Measurements from ENCODE around the gene SERPINB8.

DNA sequence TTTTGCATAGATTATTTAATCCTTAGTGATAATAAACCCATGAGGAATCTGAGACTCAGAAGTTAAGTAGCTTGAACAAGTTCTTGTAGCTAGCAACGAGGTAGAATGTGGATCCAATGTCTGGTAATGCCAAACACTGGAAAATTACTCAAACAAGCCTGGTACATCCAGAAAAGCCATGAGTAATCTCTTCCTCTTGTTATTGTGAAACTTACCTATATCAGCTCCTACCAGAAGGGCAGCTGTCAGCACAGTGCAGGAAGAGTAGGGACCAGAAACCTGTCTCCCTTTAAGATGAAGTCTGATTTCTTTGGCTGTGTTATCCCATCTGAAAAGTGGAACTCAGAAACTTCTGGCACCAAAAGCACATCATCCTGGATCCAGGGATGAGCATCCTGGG is 7.7 kb upstream of the SERPINB8 start:
- TF ChIP-seq, protein P1, sequence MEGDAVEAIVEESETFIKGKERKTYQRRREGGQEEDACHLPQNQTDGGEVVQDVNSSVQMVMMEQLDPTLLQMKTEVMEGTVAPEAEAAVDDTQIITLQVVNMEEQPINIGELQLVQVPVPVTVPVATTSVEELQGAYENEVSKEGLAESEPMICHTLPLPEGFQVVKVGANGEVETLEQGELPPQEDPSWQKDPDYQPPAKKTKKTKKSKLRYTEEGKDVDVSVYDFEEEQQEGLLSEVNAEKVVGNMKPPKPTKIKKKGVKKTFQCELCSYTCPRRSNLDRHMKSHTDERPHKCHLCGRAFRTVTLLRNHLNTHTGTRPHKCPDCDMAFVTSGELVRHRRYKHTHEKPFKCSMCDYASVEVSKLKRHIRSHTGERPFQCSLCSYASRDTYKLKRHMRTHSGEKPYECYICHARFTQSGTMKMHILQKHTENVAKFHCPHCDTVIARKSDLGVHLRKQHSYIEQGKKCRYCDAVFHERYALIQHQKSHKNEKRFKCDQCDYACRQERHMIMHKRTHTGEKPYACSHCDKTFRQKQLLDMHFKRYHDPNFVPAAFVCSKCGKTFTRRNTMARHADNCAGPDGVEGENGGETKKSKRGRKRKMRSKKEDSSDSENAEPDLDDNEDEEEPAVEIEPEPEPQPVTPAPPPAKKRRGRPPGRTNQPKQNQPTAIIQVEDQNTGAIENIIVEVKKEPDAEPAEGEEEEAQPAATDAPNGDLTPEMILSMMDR (IDR thresholded peaks at IDR 0.05): no peak
- no peak for TF ChIP-seq POLR2A (IDR thresholded peaks at IDR 0.05)
